ENCODE results near the gene GRIN2A.

GRIN2A gene

GRCh38 chr16:9859701-9860327, 322.4 kb downstream of the GRIN2A start:
- H3K4me3 ChIP-seq (replicated peaks; ENCODE audit: low read depth, low read length): no peak overlapping the region
- TF ChIP-seq, protein P1, sequence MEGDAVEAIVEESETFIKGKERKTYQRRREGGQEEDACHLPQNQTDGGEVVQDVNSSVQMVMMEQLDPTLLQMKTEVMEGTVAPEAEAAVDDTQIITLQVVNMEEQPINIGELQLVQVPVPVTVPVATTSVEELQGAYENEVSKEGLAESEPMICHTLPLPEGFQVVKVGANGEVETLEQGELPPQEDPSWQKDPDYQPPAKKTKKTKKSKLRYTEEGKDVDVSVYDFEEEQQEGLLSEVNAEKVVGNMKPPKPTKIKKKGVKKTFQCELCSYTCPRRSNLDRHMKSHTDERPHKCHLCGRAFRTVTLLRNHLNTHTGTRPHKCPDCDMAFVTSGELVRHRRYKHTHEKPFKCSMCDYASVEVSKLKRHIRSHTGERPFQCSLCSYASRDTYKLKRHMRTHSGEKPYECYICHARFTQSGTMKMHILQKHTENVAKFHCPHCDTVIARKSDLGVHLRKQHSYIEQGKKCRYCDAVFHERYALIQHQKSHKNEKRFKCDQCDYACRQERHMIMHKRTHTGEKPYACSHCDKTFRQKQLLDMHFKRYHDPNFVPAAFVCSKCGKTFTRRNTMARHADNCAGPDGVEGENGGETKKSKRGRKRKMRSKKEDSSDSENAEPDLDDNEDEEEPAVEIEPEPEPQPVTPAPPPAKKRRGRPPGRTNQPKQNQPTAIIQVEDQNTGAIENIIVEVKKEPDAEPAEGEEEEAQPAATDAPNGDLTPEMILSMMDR (IDR thresholded peaks at IDR 0.05; ENCODE audit: low read depth, low read length, missing control alignments): no peak

GRCh38 chr16:9854675-9855074, 327.6 kb downstream of the GRIN2A start:
- TF ChIP-seq, protein P1 (IDR thresholded peaks at IDR 0.05; ENCODE audit: low read depth, low read length, missing control alignments): no peak
- H3K4me3 ChIP-seq (replicated peaks; ENCODE audit: low read depth, low read length): no peak overlapping the region
- no peak for DNase-seq (ENCODE audit: extremely low read depth, low read depth)

More at GRCh38 chr16:9859701-9860327, 322.4 kb downstream of the GRIN2A start:
- DNase-seq (ENCODE audit: extremely low read depth, low read depth): no peak

DNA sequence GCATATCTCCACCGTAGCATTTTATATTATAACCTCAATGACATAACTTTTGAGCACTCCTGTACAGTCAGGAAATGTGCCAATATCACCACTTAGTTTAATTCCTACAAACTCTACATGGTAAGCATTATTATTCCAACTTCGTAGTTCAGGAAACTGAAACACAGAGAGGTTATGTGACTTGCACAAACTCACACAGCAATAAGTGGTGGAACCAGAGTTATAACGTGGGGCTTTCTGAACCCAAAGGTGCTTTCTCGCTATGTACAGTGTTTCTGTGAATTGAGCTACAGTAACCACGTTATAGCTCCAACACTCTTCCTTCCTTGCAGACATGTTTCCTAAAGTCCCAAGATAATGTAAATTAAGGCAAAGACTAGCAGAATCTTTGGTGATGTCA, 330.2 kb downstream of the GRIN2A start:
- TF ChIP-seq, protein P1 (IDR thresholded peaks at IDR 0.05; ENCODE audit: low read depth, low read length, missing control alignments): no peak
- no peak overlapping the region for H3K4me3 ChIP-seq (replicated peaks; ENCODE audit: low read depth, low read length)
- DNase-seq (ENCODE audit: extremely low read depth, low read depth): no peak

DNA sequence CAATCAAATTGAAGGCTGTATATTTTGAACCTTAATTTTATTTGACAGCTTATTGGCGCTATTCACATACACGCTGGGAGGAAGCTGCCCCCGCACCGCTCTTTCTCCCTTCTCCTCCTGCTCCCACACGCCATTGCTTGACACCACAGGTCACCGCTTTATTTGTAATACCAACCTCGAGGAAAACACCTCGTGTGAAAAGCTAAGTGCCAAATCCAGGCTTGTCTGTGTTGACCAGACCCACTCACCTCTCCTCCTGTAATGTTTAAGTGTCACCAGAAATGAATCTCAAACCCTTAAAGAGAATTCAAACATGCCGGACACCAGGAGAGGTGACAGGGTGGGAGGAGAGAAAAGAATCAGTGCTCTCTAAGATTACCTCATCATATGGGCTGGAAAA, 331.4 kb downstream of the GRIN2A start:
- no peak for DNase-seq (ENCODE audit: extremely low read depth, low read depth)
- H3K4me3 ChIP-seq (replicated peaks; ENCODE audit: low read depth, low read length): no peak overlapping the region
- TF ChIP-seq, protein P1 (IDR thresholded peaks at IDR 0.05; ENCODE audit: low read depth, low read length, missing control alignments): no peak

GRCh38 chr16:9849697-9850245, 332.5 kb downstream of the GRIN2A start:
- TF ChIP-seq, protein P1 (IDR thresholded peaks at IDR 0.05; ENCODE audit: low read depth, low read length, missing control alignments): no peak
- H3K4me3 ChIP-seq (replicated peaks; ENCODE audit: low read depth, low read length): no peak overlapping the region
- no peak for DNase-seq (ENCODE audit: extremely low read depth, low read depth)

- no peak overlapping the region for H3K4me3 ChIP-seq (replicated peaks; ENCODE audit: low read depth, low read length)
- TF ChIP-seq, protein P1 (IDR thresholded peaks at IDR 0.05; ENCODE audit: low read depth, low read length, missing control alignments): no peak
- DNase-seq (ENCODE audit: extremely low read depth, low read depth): no peak
Measured at GRCh38 chr16:9847146-9847545, 335.1 kb downstream of the GRIN2A start.
